Measurements from ENCODE around the gene PHKB.
"Not testable (repeated sequence)": the region's sequence is repeated elsewhere in the genome, so short reads cannot be mapped to it uniquely, and the experiment has no call there.

Gene PHKB

DNA sequence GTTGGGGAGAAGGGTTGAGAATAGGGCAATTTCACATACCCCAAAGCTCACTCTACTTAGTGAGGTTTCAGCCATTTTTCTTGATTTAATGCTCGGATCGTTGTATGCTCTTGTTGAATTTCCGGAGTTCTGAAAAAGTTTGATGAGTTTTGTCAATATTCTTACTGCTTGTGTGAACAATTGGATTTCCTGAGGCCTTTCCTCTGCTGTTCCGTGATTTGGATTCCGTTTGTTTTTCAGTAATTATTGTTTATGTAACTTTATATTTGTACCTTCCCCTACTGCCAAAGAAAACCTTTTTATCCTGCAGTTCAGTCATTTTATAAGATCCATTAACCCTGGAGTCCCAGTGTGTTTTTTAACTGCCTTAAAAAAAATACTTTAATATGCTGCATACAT lies 62.9 kb downstream of the PHKB start:
- Histone ChIP-seq H3K36me3 (peaks cover 29 to 64% (median 43%) of the 10 kb centered on the region in 11 experiments), H4K20me1 (peaks cover 0 to 8% (median 0%) of the 10 kb centered on the region in 11 experiments; a peak in 2 of 22 replicates), H3K4me3 (no peak overlapping the region), H3K27me3 (no peaks in the 10 kb centered on the region), H3K9ac (no peak overlapping the region), H3K4me2 (no peak overlapping the region), H3K4me1 (peaks cover 7 to 19% (median 13%) of the 10 kb centered on the region in 10 experiments; a peak in 18 of 20 replicates), H3K9me3 (replicated peaks in 1 of 11) (peaks cover 0 to 17% (median 7%) of the 10 kb centered on the region in 11 experiments; a peak in 11 of 22 replicates), H3K27ac (no peak overlapping the region)
- TF ChIP-seq Cebpa-rat (IDR thresholded peaks at IDR 0.05) = no peak

DNA sequence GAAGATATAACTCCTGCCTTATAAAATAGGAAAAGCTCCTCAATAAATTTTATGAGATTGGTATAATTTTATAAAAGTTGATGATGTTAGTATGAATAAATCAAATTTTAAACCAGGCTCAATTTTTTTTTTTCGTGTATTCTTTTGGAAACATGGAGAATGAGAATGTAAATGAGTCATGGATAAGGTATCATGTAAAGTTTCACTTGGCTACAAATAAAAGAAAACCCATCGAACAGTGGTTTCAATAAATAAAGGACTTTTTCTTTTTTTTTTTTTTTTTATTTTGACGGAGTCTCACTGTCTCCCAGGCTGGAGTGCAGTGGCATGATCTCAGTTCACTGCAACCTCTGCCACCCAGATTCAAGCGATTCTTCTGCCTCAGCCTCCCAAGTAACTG lies 67.3 kb downstream of the PHKB start:
- Histone ChIP-seq H4K20me1 (peaks cover 0 to 3% (median 0%) of the 10 kb centered on the region in 11 experiments; a peak in 2 of 22 replicates), H3K9me3 (replicated peaks in 1 of 11) (peaks cover 24 to 39% (median 35%) of the 10 kb centered on the region in 11 experiments), H3K27me3 (no peaks in the 10 kb centered on the region), H3K4me1 (peaks cover 0 to 9% (median 3%) of the 10 kb centered on the region in 10 experiments; a peak in 11 of 20 replicates), H3K4me3 (no peak overlapping the region), H3K9ac (no peak overlapping the region), H3K36me3 (peaks cover 46 to 75% (median 62%) of the 10 kb centered on the region in 11 experiments), H3K27ac (no peak overlapping the region), H3K4me2 (no peak overlapping the region)
- no peak for TF ChIP-seq Cebpa-rat (IDR thresholded peaks at IDR 0.05)

DNA sequence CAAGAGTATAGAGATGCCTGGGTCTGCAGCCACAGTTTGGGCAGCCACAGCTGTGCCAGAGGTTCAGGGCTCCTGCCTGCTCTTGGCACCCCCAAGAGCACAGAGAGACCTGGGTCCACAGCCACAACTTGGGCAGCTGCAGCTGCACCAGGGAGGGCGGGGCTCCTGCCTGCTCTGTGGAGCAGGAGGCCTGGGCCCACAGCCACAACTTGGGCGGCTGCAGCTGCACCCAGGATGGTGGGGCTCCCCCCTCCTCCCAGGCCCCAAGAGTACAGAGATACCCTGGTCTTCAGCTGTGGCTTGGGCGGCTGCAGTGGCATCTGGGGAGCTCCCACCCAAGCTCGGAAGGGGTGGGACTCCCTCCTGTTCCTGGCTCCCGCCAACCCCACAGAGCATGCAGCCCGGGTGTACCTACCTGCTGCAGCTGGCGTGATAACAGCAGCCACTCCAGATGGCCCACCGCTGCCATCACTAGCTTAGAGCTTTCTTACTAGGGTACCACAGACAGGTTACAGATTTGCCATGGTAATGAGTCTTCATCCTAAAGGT lies 72.7 kb downstream of the PHKB start:
- H3K4me1 ChIP-seq = peaks cover 5 to 20% (median 11%) of the 10 kb centered on the region in 10 experiments; a peak in 19 of 20 replicates
- H4K20me1 ChIP-seq = no peaks in the 10 kb centered on the region
- H3K9ac ChIP-seq = no peak overlapping the region
- H3K27ac ChIP-seq = no peak overlapping the region
- no peak overlapping the region for H3K4me2 ChIP-seq
- no peak overlapping the region for H3K4me3 ChIP-seq
- H3K36me3 ChIP-seq = peaks cover 38 to 72% (median 55%) of the 10 kb centered on the region in 11 experiments
- TF ChIP-seq Cebpa-rat (IDR thresholded peaks at IDR 0.05) = no peak
- H3K9me3 ChIP-seq (replicated peaks in 1 of 11) = peaks cover 36 to 59% (median 51%) of the 10 kb centered on the region in 11 experiments
- no peaks in the 10 kb centered on the region for H3K27me3 ChIP-seq

DNA sequence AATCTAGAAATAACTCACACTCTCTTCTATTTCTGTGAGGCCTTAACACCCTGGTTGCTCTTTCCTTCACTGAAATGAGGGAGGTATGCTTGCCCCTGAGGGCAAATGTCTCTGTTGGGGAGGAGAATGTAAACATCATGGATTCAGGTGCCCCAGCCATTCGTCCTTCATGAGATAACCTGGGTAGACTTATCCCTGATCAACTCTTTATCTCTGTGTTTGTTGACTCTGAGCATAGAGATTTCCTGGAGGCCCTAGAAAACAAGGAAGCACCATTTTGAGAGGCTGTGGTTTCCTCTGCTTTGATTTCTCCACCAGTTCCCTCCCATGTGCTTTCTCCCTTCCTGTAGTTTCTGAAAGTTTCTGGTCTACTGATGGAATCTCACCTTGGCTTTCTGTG lies 77.3 kb downstream of the PHKB start:
- peak overlapping the region in 9 of 11 experiments; percentile 8 to 58 (median 33); a peak in 14 of 22 replicates for H3K27ac ChIP-seq
- H3K4me1 ChIP-seq = peaks cover 5 to 14% (median 13%) of the 10 kb centered on the region in 10 experiments; a peak in 19 of 20 replicates
- H3K4me3 ChIP-seq = no peak overlapping the region
- H3K9me3 ChIP-seq (replicated peaks in 1 of 11) = peaks cover 54 to 71% (median 66%) of the 10 kb centered on the region in 11 experiments
- H3K4me2 ChIP-seq = peak overlapping the region; percentile 24 to 65 (median 44); a peak in 21 of 22 replicates
- TF ChIP-seq Cebpa-rat (IDR thresholded peaks at IDR 0.05) = no peak
- no peaks in the 10 kb centered on the region for H4K20me1 ChIP-seq
- H3K9ac ChIP-seq = no peak overlapping the region
- peaks cover 31 to 73% (median 54%) of the 10 kb centered on the region in 11 experiments for H3K36me3 ChIP-seq
- H3K27me3 ChIP-seq = no peaks in the 10 kb centered on the region

DNA sequence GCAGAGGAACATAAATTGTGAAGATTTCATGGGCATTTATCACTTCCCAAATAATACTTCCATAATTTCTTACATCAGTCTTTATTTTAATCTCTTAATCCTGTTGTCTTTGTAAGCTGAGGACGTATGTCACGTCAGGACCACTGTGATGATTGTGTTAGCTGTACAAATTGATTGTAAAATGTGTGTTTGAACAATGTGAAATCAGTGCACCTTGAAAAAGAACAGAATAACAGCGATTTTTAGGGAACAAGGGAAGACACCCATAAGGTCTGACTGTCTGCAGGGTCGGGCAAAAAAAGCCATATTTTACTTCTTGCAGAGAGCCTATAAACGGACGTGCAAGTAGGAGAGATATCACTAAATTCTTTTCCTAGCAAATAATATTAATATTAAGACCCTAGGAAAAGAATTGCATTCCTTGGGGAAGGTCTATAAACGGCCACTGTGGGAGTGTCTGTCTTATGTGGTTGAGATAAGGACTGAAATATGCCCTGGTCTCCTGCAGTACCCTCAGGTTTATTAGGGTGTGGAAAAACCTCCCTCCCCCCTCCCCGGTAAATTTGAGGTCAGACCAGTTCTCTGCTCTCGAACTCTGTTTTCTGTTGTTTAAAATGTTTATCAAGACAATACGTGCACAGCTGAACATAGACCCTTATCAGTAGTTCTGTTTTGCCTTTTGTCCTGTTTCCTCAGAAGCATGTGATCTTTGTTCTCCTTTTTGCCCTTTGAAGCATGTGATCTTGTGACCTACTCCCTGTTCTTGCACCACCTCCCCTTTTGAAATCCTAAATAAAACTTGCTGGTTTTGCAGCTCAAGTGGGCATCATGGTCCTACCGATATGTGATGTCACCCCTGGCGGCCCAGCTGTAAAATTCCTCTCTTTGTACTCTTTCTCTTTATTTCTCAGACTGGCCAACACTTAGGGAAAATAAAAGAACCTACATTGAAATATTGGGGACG lies 78.9 kb downstream of the PHKB start:
- peaks cover 5 to 14% (median 13%) of the 10 kb centered on the region in 10 experiments; a peak in 19 of 20 replicates for H3K4me1 ChIP-seq
- peaks cover 32 to 73% (median 48%) of the 10 kb centered on the region in 11 experiments for H3K36me3 ChIP-seq
- peaks cover 64 to 78% (median 72%) of the 10 kb centered on the region in 11 experiments for H3K9me3 ChIP-seq (replicated peaks in 1 of 11)
- H3K27ac ChIP-seq, H3K27me3 ChIP-seq, H3K4me3 ChIP-seq, H3K9ac ChIP-seq, H3K4me2 ChIP-seq, H4K20me1 ChIP-seq: not testable (repeated sequence)

DNA sequence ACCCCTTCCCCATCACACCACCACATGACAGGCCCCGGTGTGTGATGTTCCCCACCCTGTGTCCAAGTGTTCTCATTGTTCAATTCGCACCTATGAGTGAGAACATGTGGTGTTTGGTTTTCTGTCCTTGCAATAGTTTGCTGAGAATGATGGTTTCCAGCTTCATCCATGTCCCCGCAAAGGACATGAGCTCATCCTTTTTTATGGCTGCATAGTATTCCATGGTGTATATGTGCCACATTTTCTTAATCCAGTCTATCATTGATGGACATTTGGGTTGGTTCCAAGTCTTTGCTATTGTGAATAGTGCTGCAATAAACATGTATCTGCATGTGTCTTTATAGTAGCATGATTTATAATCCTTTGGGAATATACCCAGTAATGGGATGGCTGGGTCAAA lies 80.0 kb downstream of the PHKB start:
- not testable (repeated sequence) for H3K27me3 ChIP-seq, H3K9ac ChIP-seq, H3K4me2 ChIP-seq, H3K27ac ChIP-seq, H3K4me3 ChIP-seq, H4K20me1 ChIP-seq
- Histone ChIP-seq H3K9me3 (replicated peaks in 1 of 11) (peaks cover 75 to 90% (median 83%) of the 10 kb centered on the region in 11 experiments), H3K4me1 (peaks cover 5 to 14% (median 13%) of the 10 kb centered on the region in 10 experiments; a peak in 19 of 20 replicates), H3K36me3 (peaks cover 36 to 72% (median 52%) of the 10 kb centered on the region in 11 experiments)

DNA sequence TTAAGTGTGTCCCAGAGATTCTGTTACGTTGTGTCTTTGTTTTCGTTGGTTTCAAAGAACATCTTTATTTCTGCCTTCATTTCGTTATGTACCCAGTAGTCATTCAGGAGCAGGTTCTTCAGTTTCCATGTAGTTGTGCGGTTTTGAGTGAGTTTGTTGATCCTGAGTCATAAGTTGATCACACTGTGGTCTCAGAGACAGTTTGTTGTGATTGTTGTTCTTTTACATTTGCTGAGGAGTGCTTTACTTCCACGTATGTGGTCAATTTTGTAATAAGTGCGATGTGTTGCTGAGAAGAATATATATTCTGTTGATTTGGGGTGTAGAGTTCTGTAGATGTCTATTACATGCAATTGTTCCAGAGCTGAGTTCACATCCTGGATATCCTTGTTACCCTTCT lies 83.1 kb downstream of the PHKB start:
- H3K9ac ChIP-seq, H3K27ac ChIP-seq, H4K20me1 ChIP-seq, H3K27me3 ChIP-seq, H3K4me1 ChIP-seq, H3K4me3 ChIP-seq, H3K4me2 ChIP-seq: not testable (repeated sequence)
- peaks cover 60 to 76% (median 66%) of the 10 kb centered on the region in 11 experiments for H3K36me3 ChIP-seq
- H3K9me3 ChIP-seq (replicated peaks in 1 of 11) = peaks cover 79 to 90% (median 82%) of the 10 kb centered on the region in 11 experiments

DNA sequence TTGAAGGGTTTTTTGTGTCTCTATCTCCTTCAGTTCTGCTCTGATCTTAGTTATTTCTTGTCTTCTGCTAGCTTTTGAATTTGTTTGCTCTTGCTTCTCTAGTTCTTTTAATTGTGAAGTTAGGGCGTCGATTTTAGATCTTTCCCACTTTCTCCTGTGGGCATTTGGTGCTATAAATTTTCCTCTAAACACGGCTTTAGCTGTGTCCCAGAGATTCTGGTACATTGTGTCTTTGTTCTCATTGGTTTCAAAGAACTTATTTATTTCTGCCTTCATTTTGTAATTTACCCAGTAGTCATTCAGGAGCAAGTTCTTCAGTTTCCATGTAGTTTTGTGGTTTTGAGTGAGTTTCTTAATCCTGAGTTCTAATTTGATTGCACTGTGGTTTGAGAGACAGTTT lies 90.1 kb downstream of the PHKB start:
- not testable (repeated sequence) for H3K4me2 ChIP-seq
- H3K9me3 ChIP-seq (replicated peaks in 1 of 11) = peaks cover 53 to 74% (median 66%) of the 10 kb centered on the region in 11 experiments

DNA sequence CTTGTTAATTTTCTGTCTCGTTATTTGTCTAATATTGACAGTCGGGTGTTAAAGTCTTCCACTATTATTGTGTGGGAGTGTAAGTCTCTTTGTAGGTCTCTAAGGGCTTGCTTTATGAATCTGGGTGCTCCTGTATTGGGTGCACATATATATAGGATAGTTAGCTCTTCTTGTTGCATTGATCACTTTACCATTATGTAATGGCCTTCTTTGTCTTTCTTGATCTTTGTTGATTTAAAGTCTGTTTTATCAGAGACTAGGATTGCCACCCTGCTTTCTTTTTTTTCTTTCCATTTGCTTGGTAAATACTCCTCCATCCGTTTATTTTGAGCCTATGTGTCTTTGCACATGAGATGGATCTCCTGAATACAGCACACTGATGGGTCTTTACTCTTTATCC lies 90.6 kb downstream of the PHKB start:
- H3K4me1 ChIP-seq, H3K9ac ChIP-seq, H3K4me3 ChIP-seq, H3K27me3 ChIP-seq, H3K27ac ChIP-seq, H3K4me2 ChIP-seq, H4K20me1 ChIP-seq: not testable (repeated sequence)
- peaks cover 68 to 84% (median 78%) of the 10 kb centered on the region in 11 experiments for H3K36me3 ChIP-seq
- H3K9me3 ChIP-seq (replicated peaks in 1 of 11) = peaks cover 47 to 68% (median 61%) of the 10 kb centered on the region in 11 experiments

More for the DNA sequence above, 90.1 kb downstream of the PHKB start:
- H3K4me3 ChIP-seq, H3K9ac ChIP-seq, H3K4me1 ChIP-seq, H3K27ac ChIP-seq, H3K27me3 ChIP-seq, H4K20me1 ChIP-seq: not testable (repeated sequence)
- H3K36me3 ChIP-seq = peaks cover 74 to 89% (median 83%) of the 10 kb centered on the region in 11 experiments
